ENCODE data around the gene GRWD1. TPM values are rescaled to one million over a fixed set of nuclear protein-coding genes. Genes with fewer than 3 reads are reported as not detected.

GRWD1 gene
- total RNA-seq, 2 donors from 2014 or later: 26.2 to 39.7 TPM

GRCh38 chr19:48415806-48416221 lies 30.0 kb upstream of the GRWD1 start:
- H3K4me3 ChIP-seq: no peak overlapping the region
- TF ChIP-seq POLR2A (IDR thresholded peaks at IDR 0.05) (no peak), POLR2AphosphoS5 (IDR thresholded peaks at IDR 0.05) (no peak), CTCF (IDR thresholded peaks at IDR 0.05) (no peak)
- H3K27me3 ChIP-seq (replicated peaks; ENCODE audit: insufficient read depth): no peaks in the 10 kb centered on the region
- no peak for DNase-seq (ENCODE audit: low spot score)
- H3K27ac ChIP-seq: no peak overlapping the region
- intact Hi-C loops (cut with DNase I): no loop called here
- no peaks in the 10 kb centered on the region for H3K36me3 ChIP-seq
- no peaks in the 10 kb centered on the region for H3K4me1 ChIP-seq (replicated peaks)
- H3K9me3 ChIP-seq: no peaks in the 10 kb centered on the region
- WGBS: 27% methylated on average over 30 of the region's 30 CpGs

DNA sequence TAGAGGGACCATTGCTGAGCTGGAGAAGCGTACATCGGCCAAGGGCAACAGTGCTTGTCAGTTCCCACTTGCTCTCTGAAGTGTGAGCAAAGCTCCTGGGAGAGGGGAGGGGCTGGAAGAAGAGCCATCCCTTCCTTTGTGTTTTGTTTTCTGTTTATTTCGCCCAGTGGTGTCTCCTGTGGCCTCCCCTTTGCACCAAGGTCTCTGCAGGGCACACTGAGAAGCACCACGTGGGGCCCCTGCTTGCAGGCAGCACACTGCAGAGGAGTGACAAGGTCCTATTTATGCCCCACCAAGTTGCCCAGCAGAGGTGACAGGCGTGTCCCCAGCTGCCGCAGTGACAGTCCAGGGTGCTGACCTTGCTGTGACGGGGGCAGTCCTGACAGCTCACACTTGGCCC lies 28.4 kb upstream of the GRWD1 start:
- no peak for DNase-seq (ENCODE audit: low spot score)
- H3K27ac ChIP-seq: no peak overlapping the region
- intact Hi-C loops (cut with DNase I): no loop called here
- WGBS: 75% methylated on average over 7 of the region's 7 CpGs
- no peaks in the 10 kb centered on the region for H3K36me3 ChIP-seq
- no peak overlapping the region for H3K4me3 ChIP-seq
- H3K27me3 ChIP-seq (replicated peaks; ENCODE audit: insufficient read depth): no peaks in the 10 kb centered on the region
- H3K4me1 ChIP-seq (replicated peaks): no peaks in the 10 kb centered on the region
- no peaks in the 10 kb centered on the region for H3K9me3 ChIP-seq
- TF ChIP-seq POLR2A (IDR thresholded peaks at IDR 0.05) (no peak), POLR2AphosphoS5 (IDR thresholded peaks at IDR 0.05) (no peak), CTCF (IDR thresholded peaks at IDR 0.05) (no peak)

DNA sequence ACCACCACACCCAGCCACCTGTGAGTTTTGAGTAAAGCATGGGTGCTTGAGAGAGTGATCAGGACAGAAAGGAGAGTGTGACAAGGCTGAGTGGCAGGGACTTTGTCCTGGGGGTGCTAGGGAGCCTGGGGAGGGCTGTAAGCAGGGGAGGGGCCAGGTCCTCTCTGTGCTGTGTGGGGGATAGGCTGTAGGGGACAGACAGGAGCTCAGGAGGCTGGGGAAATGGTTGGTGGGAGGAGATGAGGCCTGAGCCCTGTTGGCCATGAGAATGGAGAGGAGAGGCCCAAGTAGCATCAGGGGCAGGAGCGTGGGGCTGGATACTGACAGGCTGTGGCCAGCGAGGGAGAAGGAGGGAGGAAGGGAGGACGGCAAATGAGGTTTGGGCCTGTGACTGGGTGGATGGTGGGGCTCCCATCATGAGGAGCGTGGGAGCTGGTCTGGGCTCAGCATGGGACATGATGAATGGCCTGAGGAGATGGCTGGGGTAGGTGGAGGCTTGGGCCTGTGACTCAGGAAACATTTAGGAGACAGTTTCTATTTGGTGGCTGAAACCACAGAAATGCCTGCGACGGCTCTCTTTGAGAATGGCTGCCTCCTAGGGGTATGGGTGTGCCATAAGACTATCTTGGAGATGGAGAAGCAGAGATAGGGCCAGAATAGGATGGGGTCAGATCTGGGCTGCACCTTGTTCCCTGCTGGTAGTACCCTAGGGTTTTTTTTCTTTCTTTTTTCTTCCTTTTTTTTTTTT lies 27.3 kb upstream of the GRWD1 start:
- H3K9me3 ChIP-seq: no peaks in the 10 kb centered on the region
- no peak overlapping the region for H3K4me3 ChIP-seq
- intact Hi-C loops (cut with DNase I): no loop called here
- H3K27me3 ChIP-seq (replicated peaks; ENCODE audit: insufficient read depth): no peaks in the 10 kb centered on the region
- H3K4me1 ChIP-seq (replicated peaks): no peaks in the 10 kb centered on the region
- H3K36me3 ChIP-seq: no peaks in the 10 kb centered on the region
- no peak overlapping the region for H3K27ac ChIP-seq
- 85% methylated on average over 6 of the region's 6 CpGs for WGBS
- DNase-seq (ENCODE audit: low spot score): no peak
- TF ChIP-seq POLR2AphosphoS5 (IDR thresholded peaks at IDR 0.05) (no peak), CTCF (IDR thresholded peaks at IDR 0.05) (no peak)

DNA sequence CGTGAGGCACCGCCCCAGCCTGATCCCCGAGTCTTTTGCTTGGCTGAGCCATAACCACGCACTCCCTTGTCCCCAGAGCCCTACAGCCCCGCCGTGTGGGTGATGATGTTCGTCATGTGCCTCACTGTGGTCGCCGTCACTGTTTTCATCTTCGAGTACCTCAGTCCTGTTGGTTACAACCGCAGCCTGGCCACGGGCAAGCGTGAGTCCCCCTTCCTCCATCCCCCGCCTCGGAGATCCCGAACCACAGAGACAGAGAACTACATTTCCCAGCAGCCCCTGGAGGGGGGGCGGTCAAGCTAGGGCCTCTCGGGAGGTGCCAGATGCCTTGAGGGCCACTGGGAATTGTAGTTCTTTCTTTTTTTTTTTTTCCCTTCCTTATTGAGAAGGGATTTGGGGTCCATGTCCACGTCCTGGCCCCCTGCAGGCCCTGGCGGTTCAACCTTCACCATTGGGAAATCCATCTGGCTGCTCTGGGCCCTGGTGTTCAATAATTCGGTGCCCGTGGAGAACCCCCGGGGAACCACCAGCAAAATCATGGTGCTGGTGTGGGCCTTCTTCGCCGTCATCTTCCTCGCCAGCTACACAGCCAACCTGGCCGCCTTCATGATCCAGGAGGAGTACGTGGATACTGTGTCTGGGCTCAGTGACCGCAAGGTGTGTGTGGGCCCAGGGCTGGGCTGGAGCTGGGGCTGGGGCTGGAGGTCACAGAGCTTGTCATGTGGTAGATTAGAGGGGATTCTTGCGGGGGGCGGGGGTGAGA lies 26.4 kb upstream of the GRWD1 start:
- TF ChIP-seq POLR2AphosphoS5 (IDR thresholded peaks at IDR 0.05): peak; percentile 48
- no peak for TF ChIP-seq CTCF (IDR thresholded peaks at IDR 0.05)
- no peak for TF ChIP-seq POLR2A (IDR thresholded peaks at IDR 0.05)
- Histone ChIP-seq H3K9me3 (no peaks in the 10 kb centered on the region), H3K4me1 (replicated peaks) (no peaks in the 10 kb centered on the region), H3K27me3 (replicated peaks; ENCODE audit: insufficient read depth) (no peaks in the 10 kb centered on the region), H3K4me3 (no peak overlapping the region), H3K36me3 (no peaks in the 10 kb centered on the region), H3K27ac (no peak overlapping the region)
- no peak for DNase-seq (ENCODE audit: low spot score)
- 76% methylated on average over 31 of the region's 31 CpGs for WGBS
- intact Hi-C loops (cut with DNase I): no loop called here
